CD4-positive, alpha-beta T cell (primary cell): ENCODE measurements around the gene PRKG1. TPM values are rescaled to one million over a fixed set of nuclear protein-coding genes. Genes with fewer than 3 reads are reported as not detected.

ENCODE experiments used
- ATAC-seq: fragments of 200-7000 bp; cut with Tn5 transposase; one replicate; pipeline ENCODE4 v1.10.0; 2022; ENCODE audit warnings: mild to moderate bottlenecking; ENCODE audit not compliant: poor library complexity
- CTCF ChIA-PET: fragments of 350-600 bp; sonication (Branson Sonifier 250); formaldehyde crosslinking; loops from one replicate; lab custom pipeline; 2021; ENCODE audit warnings: antibody characterized with exemption, inconsistent platforms; lab: Charles Lee
- POLR2A ChIA-PET: fragments of 350-600 bp; sonication (Branson Sonifier 250); formaldehyde crosslinking; loops from one replicate; lab custom pipeline; 2021; ENCODE audit warnings: antibody characterized with exemption, inconsistent platforms; lab: Charles Lee
- DNase-seq, 14 experiments: peaks; one replicate each; pipeline ENCODE4 v3.0.0-alpha.2; 2013 to 2020; ENCODE audit warnings: mixed read lengths in 2 of 14
- H3K27ac ChIP-seq, 2 donors: one replicate each; pipeline versions ENCODE4 v1.5.1 to v1.7.0; 2013; ENCODE audit warnings: low read length in 2 of 2, low read depth in 1 of 2, mild to moderate bottlenecking in 1 of 2
- H3K27me3 ChIP-seq, 2 experiments: 1 replicate in 1 of 2; 2 replicates in 1 of 2; pipeline versions ENCODE4 v1.6.1 to v1.7.0; 2013; ENCODE audit warnings: low read length in 2 of 2, control low read depth in 1 of 2, mild to moderate bottlenecking in 1 of 2, moderate library complexity in 1 of 2; ENCODE audit not compliant: insufficient read depth in 2 of 2, control insufficient read depth in 1 of 2
- H3K36me3 ChIP-seq: one replicate; pipeline ENCODE4 v1.6.1; 2013; ENCODE audit warnings: low read length, control low read depth; ENCODE audit not compliant: insufficient read depth
- H3K4me1 ChIP-seq: one replicate; pipeline ENCODE4 v1.6.1; 2013; ENCODE audit warnings: low read length, control low read depth; ENCODE audit not compliant: insufficient read depth
- H3K4me3 ChIP-seq: one replicate; pipeline ENCODE4 v1.5.1; 2013; ENCODE audit warnings: mild to moderate bottlenecking, low read length, moderate library complexity
- H3K9me3 ChIP-seq, 2 experiments: 1 replicate in 1 of 2; 2 replicates in 1 of 2; pipeline versions ENCODE4 v1.6.1 to v1.7.0; 2013; ENCODE audit warnings: low read length in 2 of 2, mild to moderate bottlenecking in 2 of 2, control low read depth in 1 of 2, moderate library complexity in 1 of 2; ENCODE audit not compliant: control insufficient read depth in 1 of 2, insufficient read depth in 1 of 2
- H3K27ac Mint-ChIP-seq: one replicate; pipeline ENCODE4 v1.8.0; 2020; ENCODE audit warnings: mixed read lengths
- H3K27me3 Mint-ChIP-seq: one replicate; pipeline ENCODE4 v1.8.0; 2021; ENCODE audit warnings: mixed read lengths
- H3K36me3 Mint-ChIP-seq: one replicate; pipeline ENCODE4 v1.8.0; 2021; ENCODE audit warnings: low read depth, mixed read lengths
- H3K4me1 Mint-ChIP-seq: one replicate; pipeline ENCODE4 v1.8.0; 2021; ENCODE audit warnings: low read depth, mixed read lengths
- H3K4me3 Mint-ChIP-seq: one replicate; pipeline ENCODE4 v1.8.0; 2020; ENCODE audit warnings: mild to moderate bottlenecking, mixed read lengths
- H3K9me3 Mint-ChIP-seq: one replicate; pipeline ENCODE4 v1.8.0; 2020; ENCODE audit warnings: mixed read lengths
- intact Hi-C, 2 experiments: fragments of 100-400 bp; cut with DNase I in 1 of 2; cut with micrococcal nuclease in 1 of 2; formaldehyde crosslinking; loops; one replicate each; pipeline versions ENCODE4 v1.15.1 to v1.9.0; 2023 to 2025; cut with DNase I, micrococcal nuclease
- total RNA-seq, 174 experiments: library from RNA in 2 of 174; stranded (reverse) in 2 of 174; gene quantifications; one replicate each; pipeline ENCODE4 v1.2.3 and lab custom pipeline; 2021 to 2026
- TF ChIP-seq, protein P1 (sequence below): fragments of 200-600 bp; IDR thresholded peaks from one replicate; pipeline ENCODE4 v1.8.0; 2022; ENCODE audit warnings: antibody characterized with exemption, mild to moderate bottlenecking

The PRKG1 gene
- total RNA-seq, 2 experiments from 2014 or later, result 0.31 TPM; not detected in 1

GRCh38 chr10:52128056-52128683 lies 1053.9 kb downstream of the PRKG1 start:
- intact Hi-C loops, result no loop called here
- Mint-ChIP-seq H3K4me3 (no peak overlapping the region), H3K27me3 (no peaks in the 10 kb centered on the region), H3K36me3 (no peaks in the 10 kb centered on the region), H3K27ac (no peak overlapping the region), H3K4me1 (no peaks in the 10 kb centered on the region), H3K9me3 (no peaks in the 10 kb centered on the region)
- Histone ChIP-seq H3K27ac (no peak overlapping the region), H3K36me3 (no peaks in the 10 kb centered on the region), H3K9me3 (no peaks in the 10 kb centered on the region), H3K4me1 (no peaks in the 10 kb centered on the region), H3K4me3 (no peak overlapping the region), H3K27me3 (no peaks in the 10 kb centered on the region)
- DNase-seq (no peak), ATAC-seq (no peak)
- CTCF ChIA-PET, result no interaction called here
- POLR2A ChIA-PET, result no interaction called here
- TF ChIP-seq, protein P1, sequence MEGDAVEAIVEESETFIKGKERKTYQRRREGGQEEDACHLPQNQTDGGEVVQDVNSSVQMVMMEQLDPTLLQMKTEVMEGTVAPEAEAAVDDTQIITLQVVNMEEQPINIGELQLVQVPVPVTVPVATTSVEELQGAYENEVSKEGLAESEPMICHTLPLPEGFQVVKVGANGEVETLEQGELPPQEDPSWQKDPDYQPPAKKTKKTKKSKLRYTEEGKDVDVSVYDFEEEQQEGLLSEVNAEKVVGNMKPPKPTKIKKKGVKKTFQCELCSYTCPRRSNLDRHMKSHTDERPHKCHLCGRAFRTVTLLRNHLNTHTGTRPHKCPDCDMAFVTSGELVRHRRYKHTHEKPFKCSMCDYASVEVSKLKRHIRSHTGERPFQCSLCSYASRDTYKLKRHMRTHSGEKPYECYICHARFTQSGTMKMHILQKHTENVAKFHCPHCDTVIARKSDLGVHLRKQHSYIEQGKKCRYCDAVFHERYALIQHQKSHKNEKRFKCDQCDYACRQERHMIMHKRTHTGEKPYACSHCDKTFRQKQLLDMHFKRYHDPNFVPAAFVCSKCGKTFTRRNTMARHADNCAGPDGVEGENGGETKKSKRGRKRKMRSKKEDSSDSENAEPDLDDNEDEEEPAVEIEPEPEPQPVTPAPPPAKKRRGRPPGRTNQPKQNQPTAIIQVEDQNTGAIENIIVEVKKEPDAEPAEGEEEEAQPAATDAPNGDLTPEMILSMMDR, result no peak

- no peaks in the 10 kb centered on the region for H3K9me3 Mint-ChIP-seq
- no peaks in the 10 kb centered on the region for H3K9me3 ChIP-seq
- no peaks in the 10 kb centered on the region for H3K27me3 Mint-ChIP-seq
- TF ChIP-seq, protein P1, result no peak
- no peak for DNase-seq
- CTCF ChIA-PET, result no interaction called here
- no peak overlapping the region for H3K27ac Mint-ChIP-seq
- POLR2A ChIA-PET, result no interaction called here
- ATAC-seq, result no peak
- no peak overlapping the region for H3K27ac ChIP-seq
- H3K27me3 ChIP-seq, result no peaks in the 10 kb centered on the region
- H3K4me1 ChIP-seq, result no peaks in the 10 kb centered on the region
- H3K36me3 ChIP-seq, result no peaks in the 10 kb centered on the region
- H3K4me3 Mint-ChIP-seq, result no peak overlapping the region
- no peak overlapping the region for H3K4me3 ChIP-seq
- no peaks in the 10 kb centered on the region for H3K4me1 Mint-ChIP-seq
- intact Hi-C loops, result no loop called here
- H3K36me3 Mint-ChIP-seq, result no peaks in the 10 kb centered on the region
Observed at GRCh38 chr10:52129410-52130178, 1055.3 kb downstream of the PRKG1 start.

GRCh38 chr10:52135101-52135500 lies 1060.8 kb downstream of the PRKG1 start:
- CTCF ChIA-PET, result no interaction called here
- intact Hi-C loops, result no loop called here
- no peaks in the 10 kb centered on the region for H3K9me3 Mint-ChIP-seq

More at GRCh38 chr10:52135101-52135500, 1060.8 kb downstream of the PRKG1 start:
- no peak for DNase-seq
- TF ChIP-seq, protein P1, result no peak
- Mint-ChIP-seq H3K36me3 (no peaks in the 10 kb centered on the region), H3K27ac (no peak overlapping the region), H3K27me3 (no peaks in the 10 kb centered on the region), H3K4me3 (no peak overlapping the region), H3K4me1 (no peaks in the 10 kb centered on the region)
- no peaks in the 10 kb centered on the region for H3K36me3 ChIP-seq
- H3K4me1 ChIP-seq, result no peaks in the 10 kb centered on the region
- H3K27me3 ChIP-seq, result no peaks in the 10 kb centered on the region
- H3K9me3 ChIP-seq, result no peaks in the 10 kb centered on the region
- ATAC-seq, result no peak
- H3K27ac ChIP-seq, result no peak overlapping the region
- no peak overlapping the region for H3K4me3 ChIP-seq
- POLR2A ChIA-PET, result no interaction called here
